LNCaP clone FGC (cell line): ENCODE data around the gene RCAN1.
"Not testable (repeated sequence)": the region's sequence is repeated elsewhere in the genome, so short reads cannot be mapped to it uniquely, and the experiment has no call there.

Experiments
- DNase-seq: peaks from one replicate; pipeline ENCODE4 v3.0.0-alpha.2; 2011; ENCODE audit warnings: low read depth
- H3K4me3 ChIP-seq: 2 replicates; pipeline ENCODE4 v1.5.1; 2011; ENCODE audit warnings: mild to moderate bottlenecking, low read depth, low read length, control low read depth
- CTCF ChIP-seq: IDR thresholded peaks from 2 replicates; pipeline ENCODE4 v1.5.1; 2012; ENCODE audit warnings: mild to moderate bottlenecking; ENCODE audit not compliant: control insufficient read depth, insufficient read depth; ENCODE audit errors: extremely low read depth

Gene RCAN1

GRCh38 chr21:34500191-34500590, 114.7 kb downstream of the RCAN1 start:
- TF ChIP-seq CTCF: no peak
- no peak for DNase-seq
- no peak overlapping the region for H3K4me3 ChIP-seq

GRCh38 chr21:34499116-34499515, 115.8 kb downstream of the RCAN1 start:
- H3K4me3 ChIP-seq: no peak overlapping the region
- DNase-seq: no peak
- no peak for TF ChIP-seq CTCF

- TF ChIP-seq CTCF: no peak
- no peak for DNase-seq
- no peak overlapping the region for H3K4me3 ChIP-seq
Measured at GRCh38 chr21:34498623-34499022, 116.3 kb downstream of the RCAN1 start.

GRCh38 chr21:34483854-34484253, 131.1 kb downstream of the RCAN1 start:
- not testable (repeated sequence) for H3K4me3 ChIP-seq, DNase-seq

GRCh38 chr21:34483435-34483834, 131.5 kb downstream of the RCAN1 start:
- not testable (repeated sequence) for H3K4me3 ChIP-seq, DNase-seq

GRCh38 chr21:34467333-34467732, 147.6 kb downstream of the RCAN1 start:
- H3K4me3 ChIP-seq: not testable (repeated sequence)

More at GRCh38 chr21:34467333-34467732, 147.6 kb downstream of the RCAN1 start:
- DNase-seq: not testable (repeated sequence)
